ENCODE measurements around the gene PTTG1IP2.
A peak's percentile ranks its signal among the peaks of the same experiment; 100 is the strongest.

The PTTG1IP2 gene

GRCh38 chr7:90492250-90492649 lies 22.8 kb downstream of the PTTG1IP2 start:
- no peak for DNase-seq (ENCODE audit: low read depth in 1 of 2, low spot score in 1 of 2)
- TF ChIP-seq JUND (IDR thresholded peaks at IDR 0.05; ENCODE audit: low read depth) = no peak
- in situ Hi-C loops (cut with HindIII; ENCODE audit: low pct_unique_long_range_greater_than_20kb, low sequenced_read_pairs) = no loop called here

- no peak for TF ChIP-seq JUND (IDR thresholded peaks at IDR 0.05; ENCODE audit: low read depth)
- in situ Hi-C loops (cut with HindIII; ENCODE audit: low pct_unique_long_range_greater_than_20kb, low sequenced_read_pairs) = no loop called here
- DNase-seq (ENCODE audit: low read depth in 1 of 2, low spot score in 1 of 2) = no peak
Measured at GRCh38 chr7:90495241-90495640, 25.8 kb downstream of the PTTG1IP2 start.

GRCh38 chr7:90502539-90502938 lies 33.1 kb downstream of the PTTG1IP2 start:
- in situ Hi-C loops (cut with HindIII; ENCODE audit: low pct_unique_long_range_greater_than_20kb, low sequenced_read_pairs) = no loop called here

GRCh38 chr7:90503367-90503766 lies 33.9 kb downstream of the PTTG1IP2 start:
- no peak for TF ChIP-seq JUND (IDR thresholded peaks at IDR 0.05; ENCODE audit: low read depth)
- in situ Hi-C loops (cut with HindIII; ENCODE audit: low pct_unique_long_range_greater_than_20kb, low sequenced_read_pairs) = no loop called here
- DNase-seq (ENCODE audit: low read depth in 1 of 2, low spot score in 1 of 2) = no peak

More at GRCh38 chr7:90502539-90502938, 33.1 kb downstream of the PTTG1IP2 start:
- DNase-seq (ENCODE audit: low read depth in 1 of 2, low spot score in 1 of 2) = no peak
- no peak for TF ChIP-seq JUND (IDR thresholded peaks at IDR 0.05; ENCODE audit: low read depth)

GRCh38 chr7:90507692-90508091 lies 38.3 kb downstream of the PTTG1IP2 start:
- no peak for DNase-seq (ENCODE audit: low read depth in 1 of 2, low spot score in 1 of 2)
- in situ Hi-C loops (cut with HindIII; ENCODE audit: low pct_unique_long_range_greater_than_20kb, low sequenced_read_pairs) = no loop called here
- TF ChIP-seq JUND (IDR thresholded peaks at IDR 0.05; ENCODE audit: low read depth) = no peak

- TF ChIP-seq JUND (IDR thresholded peaks at IDR 0.05; ENCODE audit: low read depth) = no peak
- in situ Hi-C loops (cut with HindIII; ENCODE audit: low pct_unique_long_range_greater_than_20kb, low sequenced_read_pairs) = no loop called here
- DNase-seq (ENCODE audit: low read depth in 1 of 2, low spot score in 1 of 2) = no peak
Measured at GRCh38 chr7:90511776-90512175, 42.3 kb downstream of the PTTG1IP2 start.

GRCh38 chr7:90512821-90513254 lies 43.4 kb downstream of the PTTG1IP2 start:
- TF ChIP-seq JUND (IDR thresholded peaks at IDR 0.05; ENCODE audit: low read depth) = no peak
- in situ Hi-C loops (cut with HindIII; ENCODE audit: low pct_unique_long_range_greater_than_20kb, low sequenced_read_pairs) = no loop called here
- no peak for DNase-seq (ENCODE audit: low read depth in 1 of 2, low spot score in 1 of 2)

- in situ Hi-C loops (cut with HindIII; ENCODE audit: low pct_unique_long_range_greater_than_20kb, low sequenced_read_pairs) = no loop called here
- no peak for DNase-seq (ENCODE audit: low read depth in 1 of 2, low spot score in 1 of 2)
- no peak for TF ChIP-seq JUND (IDR thresholded peaks at IDR 0.05; ENCODE audit: low read depth)
Measured at GRCh38 chr7:90516257-90516656, 46.8 kb downstream of the PTTG1IP2 start.

- no peak for TF ChIP-seq JUND (IDR thresholded peaks at IDR 0.05; ENCODE audit: low read depth)
- in situ Hi-C loops (cut with HindIII; ENCODE audit: low pct_unique_long_range_greater_than_20kb, low sequenced_read_pairs) = no loop called here
- no peak for DNase-seq (ENCODE audit: low read depth in 1 of 2, low spot score in 1 of 2)
Measured at GRCh38 chr7:90518630-90519029, 49.2 kb downstream of the PTTG1IP2 start.

GRCh38 chr7:90520484-90520883 lies 51.0 kb downstream of the PTTG1IP2 start:
- in situ Hi-C loops (cut with HindIII; ENCODE audit: low pct_unique_long_range_greater_than_20kb, low sequenced_read_pairs) = no loop called here
- DNase-seq (ENCODE audit: low read depth in 1 of 2, low spot score in 1 of 2) = peak in 1 of 2 experiments; percentile 6
- TF ChIP-seq JUND (IDR thresholded peaks at IDR 0.05; ENCODE audit: low read depth) = no peak

- no peak for TF ChIP-seq JUND (IDR thresholded peaks at IDR 0.05; ENCODE audit: low read depth)
- in situ Hi-C loops (cut with HindIII; ENCODE audit: low pct_unique_long_range_greater_than_20kb, low sequenced_read_pairs) = no loop called here
- no peak for DNase-seq (ENCODE audit: low read depth in 1 of 2, low spot score in 1 of 2)
Measured at GRCh38 chr7:90530263-90530662, 60.8 kb downstream of the PTTG1IP2 start.

- TF ChIP-seq JUND (IDR thresholded peaks at IDR 0.05; ENCODE audit: low read depth) = no peak
- DNase-seq (ENCODE audit: low read depth in 1 of 2, low spot score in 1 of 2) = no peak
- in situ Hi-C loops (cut with HindIII; ENCODE audit: low pct_unique_long_range_greater_than_20kb, low sequenced_read_pairs) = no loop called here
Measured at GRCh38 chr7:90532231-90532929, 62.9 kb downstream of the PTTG1IP2 start.

- in situ Hi-C loops (cut with HindIII; ENCODE audit: low pct_unique_long_range_greater_than_20kb, low sequenced_read_pairs) = no loop called here
- no peak for DNase-seq (ENCODE audit: low read depth in 1 of 2, low spot score in 1 of 2)
- no peak for TF ChIP-seq JUND (IDR thresholded peaks at IDR 0.05; ENCODE audit: low read depth)
Measured at GRCh38 chr7:90536449-90536848, 67.0 kb downstream of the PTTG1IP2 start.

- in situ Hi-C loops (cut with HindIII; ENCODE audit: low pct_unique_long_range_greater_than_20kb, low sequenced_read_pairs) = no loop called here
- no peak for DNase-seq (ENCODE audit: low read depth in 1 of 2, low spot score in 1 of 2)
- no peak for TF ChIP-seq JUND (IDR thresholded peaks at IDR 0.05; ENCODE audit: low read depth)
Measured at GRCh38 chr7:90538405-90538804, 69.0 kb downstream of the PTTG1IP2 start.
